ENCODE measurements around the gene OAT.

OAT gene

GRCh38 chr10:124367414-124367813, 51.3 kb downstream of the OAT start:
- DNase-seq (ENCODE audit: low read depth): no peak
- no peak for TF ChIP-seq CTCF (IDR thresholded peaks at IDR 0.05; ENCODE audit: control insufficient read depth, extremely low read depth, insufficient read depth)
- no peak overlapping the region for H3K4me3 ChIP-seq (ENCODE audit: low read depth, low read length)

- no peak for TF ChIP-seq CTCF (IDR thresholded peaks at IDR 0.05; ENCODE audit: control insufficient read depth, extremely low read depth, insufficient read depth)
Observed at GRCh38 chr10:124366825-124367224, 51.9 kb downstream of the OAT start.

GRCh38 chr10:124366343-124366742, 52.4 kb downstream of the OAT start:
- no peak for TF ChIP-seq CTCF (IDR thresholded peaks at IDR 0.05; ENCODE audit: control insufficient read depth, extremely low read depth, insufficient read depth)
- DNase-seq (ENCODE audit: low read depth): no peak
- H3K4me3 ChIP-seq (ENCODE audit: low read depth, low read length): no peak overlapping the region

More at GRCh38 chr10:124366825-124367224, 51.9 kb downstream of the OAT start:
- no peak overlapping the region for H3K4me3 ChIP-seq (ENCODE audit: low read depth, low read length)
- DNase-seq (ENCODE audit: low read depth): no peak

GRCh38 chr10:124364674-124365073, 54.0 kb downstream of the OAT start:
- TF ChIP-seq CTCF (IDR thresholded peaks at IDR 0.05; ENCODE audit: control insufficient read depth, extremely low read depth, insufficient read depth): no peak
- H3K4me3 ChIP-seq (ENCODE audit: low read depth, low read length): no peak overlapping the region
- peak; percentile 63 for DNase-seq (ENCODE audit: low read depth)

GRCh38 chr10:124362568-124362967, 56.2 kb downstream of the OAT start:
- H3K4me3 ChIP-seq (ENCODE audit: low read depth, low read length): no peak overlapping the region
- no peak for DNase-seq (ENCODE audit: low read depth)
- TF ChIP-seq CTCF (IDR thresholded peaks at IDR 0.05; ENCODE audit: control insufficient read depth, extremely low read depth, insufficient read depth): no peak

GRCh38 chr10:124359336-124359832, 59.3 kb downstream of the OAT start:
- no peak overlapping the region for H3K4me3 ChIP-seq (ENCODE audit: low read depth, low read length)
- TF ChIP-seq CTCF (IDR thresholded peaks at IDR 0.05; ENCODE audit: control insufficient read depth, extremely low read depth, insufficient read depth): no peak
- DNase-seq (ENCODE audit: low read depth): no peak

- TF ChIP-seq CTCF (IDR thresholded peaks at IDR 0.05; ENCODE audit: control insufficient read depth, extremely low read depth, insufficient read depth): no peak
- no peak overlapping the region for H3K4me3 ChIP-seq (ENCODE audit: low read depth, low read length)
- no peak for DNase-seq (ENCODE audit: low read depth)
Observed at GRCh38 chr10:124357561-124357885, 61.2 kb downstream of the OAT start.

Data from LNCaP clone FGC (cell line).